Mesendoderm (in vitro differentiated cells): ENCODE results near the gene NME7.
A peak's percentile ranks its signal among the peaks of the same experiment; 100 is the strongest.

Source experiments
- DNase-seq: peaks from one replicate; pipeline ENCODE4 v3.0.0; 2013
- H2AK5ac ChIP-seq: 2 replicates; pipeline ENCODE4 v1.6.1; 2013; ENCODE audit warnings: low read length, inconsistent platforms
- H2BK120ac ChIP-seq: 2 replicates; pipeline ENCODE4 v1.6.1; 2013; ENCODE audit warnings: low read depth, mild to moderate bottlenecking, low read length, moderate library complexity, mixed read lengths
- H2BK15ac ChIP-seq: replicated peaks from 2 replicates; pipeline ENCODE4 v1.6.1; 2013; ENCODE audit warnings: low read depth, mild to moderate bottlenecking, moderate library complexity
- H2BK5ac ChIP-seq: 2 replicates; pipeline ENCODE4 v1.6.1; 2013; ENCODE audit warnings: low read length, inconsistent platforms
- H3K18ac ChIP-seq: 2 replicates; pipeline ENCODE4 v1.6.1; 2013; ENCODE audit warnings: mild to moderate bottlenecking, low read length, mixed read lengths
- H3K23ac ChIP-seq: one replicate; pipeline ENCODE4 v1.6.1; 2013; ENCODE audit warnings: low read length
- H3K27ac ChIP-seq: 2 replicates; pipeline ENCODE4 v1.5.1; 2013; ENCODE audit warnings: low read depth, mild to moderate bottlenecking, inconsistent platforms, low read length, moderate library complexity
- H3K27me3 ChIP-seq: 2 replicates; pipeline ENCODE4 v1.6.1; 2013; ENCODE audit warnings: low read length, control low read depth, mild to moderate bottlenecking, inconsistent platforms; ENCODE audit not compliant: insufficient read depth, poor library complexity
- H3K36me3 ChIP-seq: 2 replicates; pipeline ENCODE4 v1.6.1; 2013; ENCODE audit warnings: low read length, inconsistent platforms; ENCODE audit not compliant: control insufficient read depth, insufficient read depth
- H3K4ac ChIP-seq: one replicate; pipeline ENCODE4 v1.6.1; 2013; ENCODE audit warnings: low read depth, mild to moderate bottlenecking, low read length, moderate library complexity
- H3K4me1 ChIP-seq: 2 replicates; pipeline ENCODE4 v1.6.1; 2013; ENCODE audit warnings: low read depth, low read length, inconsistent platforms; ENCODE audit not compliant: control insufficient read depth
- H3K4me2 ChIP-seq: 2 replicates; pipeline ENCODE4 v1.6.1; 2013; ENCODE audit warnings: low read length
- H3K4me3 ChIP-seq: 2 replicates; pipeline ENCODE4 v1.5.1; 2013; ENCODE audit warnings: mild to moderate bottlenecking, low read length
- H3K56ac ChIP-seq: one replicate; pipeline ENCODE4 v1.6.1; 2013; ENCODE audit warnings: low read length
- H3K79me1 ChIP-seq: 2 replicates; pipeline ENCODE4 v1.6.1; 2013; ENCODE audit warnings: low read length, inconsistent platforms
- H3K79me2 ChIP-seq: 2 replicates; pipeline ENCODE4 v1.6.1; 2013; ENCODE audit warnings: mild to moderate bottlenecking, low read length; ENCODE audit not compliant: control insufficient read depth, insufficient read depth
- H3K9ac ChIP-seq: 2 replicates; pipeline ENCODE4 v1.6.1; 2013; ENCODE audit warnings: low read length, inconsistent platforms
- H4K5ac ChIP-seq: one replicate; pipeline ENCODE4 v1.6.1; 2013; ENCODE audit warnings: low read length
- H4K8ac ChIP-seq: one replicate; pipeline ENCODE4 v1.6.1; 2013; ENCODE audit warnings: low read depth, mild to moderate bottlenecking, control low read depth, low read length, moderate library complexity
- WGBS: extraction: QIAGEN DNeasy Blood & Tissue Kit; methylation state at CpG from one replicate; pipeline ENCODE4 v1.1.7; 2013; ENCODE audit warnings: low lambda C conversion rate, missing lambda C conversion rate; ENCODE audit not compliant: insufficient coverage; ENCODE audit errors: extremely low coverage; 5-methylcytosine and 5-hydroxymethylcytosine counted together

The NME7 gene

GRCh38 chr1:169155675-169156074, 211.9 kb downstream of the NME7 start:
- Histone ChIP-seq H3K36me3 (no peaks in the 10 kb centered on the region), H3K27me3 (no peaks in the 10 kb centered on the region), H3K79me1 (no peaks in the 10 kb centered on the region), H3K56ac (no peak overlapping the region), H3K9ac (no peak overlapping the region), H3K79me2 (no peaks in the 10 kb centered on the region), H3K27ac (no peak overlapping the region), H3K18ac (no peak overlapping the region), H4K5ac (no peak overlapping the region), H2BK15ac (no peak overlapping the region), H2AK5ac (no peak overlapping the region), H3K23ac (no peak overlapping the region), H3K4me1 (no peaks in the 10 kb centered on the region), H3K4me2 (no peak overlapping the region), H2BK5ac (no peak overlapping the region), H3K4ac (no peak overlapping the region), H4K8ac (no peak overlapping the region), H2BK120ac (no peak overlapping the region), H3K4me3 (no peak overlapping the region)
- DNase-seq: no peak
- WGBS: no CpG with 5 or more reads among the region's 1 CpG

- H3K27me3 ChIP-seq: no peaks in the 10 kb centered on the region
- no peak overlapping the region for H4K5ac ChIP-seq
- no peak overlapping the region for H2AK5ac ChIP-seq
- no peak overlapping the region for H3K56ac ChIP-seq
- no peak overlapping the region for H2BK5ac ChIP-seq
- H3K4me1 ChIP-seq: no peaks in the 10 kb centered on the region
- H3K36me3 ChIP-seq: no peaks in the 10 kb centered on the region
- no peak overlapping the region for H3K18ac ChIP-seq
- no peak overlapping the region for H2BK15ac ChIP-seq
- WGBS: no CpG with 5 or more reads among the region's 5 CpGs
- no peak overlapping the region for H3K4me3 ChIP-seq
- DNase-seq: no peak
- no peak overlapping the region for H3K9ac ChIP-seq
- H3K4ac ChIP-seq: no peak overlapping the region
- no peak overlapping the region for H2BK120ac ChIP-seq
- H3K23ac ChIP-seq: no peak overlapping the region
- H3K27ac ChIP-seq: no peak overlapping the region
- no peak overlapping the region for H3K4me2 ChIP-seq
- H3K79me2 ChIP-seq: no peaks in the 10 kb centered on the region
- no peak overlapping the region for H4K8ac ChIP-seq
- H3K79me1 ChIP-seq: no peaks in the 10 kb centered on the region
Observed at GRCh38 chr1:169151338-169151837, 216.2 kb downstream of the NME7 start.

GRCh38 chr1:169150641-169151337, 216.8 kb downstream of the NME7 start:
- H4K8ac ChIP-seq: no peak overlapping the region
- no peak overlapping the region for H4K5ac ChIP-seq
- H3K18ac ChIP-seq: no peak overlapping the region
- H3K4me3 ChIP-seq: no peak overlapping the region
- no peaks in the 10 kb centered on the region for H3K79me2 ChIP-seq
- H2BK120ac ChIP-seq: no peak overlapping the region
- H2AK5ac ChIP-seq: no peak overlapping the region
- no peak overlapping the region for H2BK15ac ChIP-seq
- no peak overlapping the region for H3K4me2 ChIP-seq
- no peak for DNase-seq
- no peak overlapping the region for H2BK5ac ChIP-seq
- H3K56ac ChIP-seq: no peak overlapping the region
- H3K27ac ChIP-seq: no peak overlapping the region
- no peaks in the 10 kb centered on the region for H3K4me1 ChIP-seq
- H3K79me1 ChIP-seq: no peaks in the 10 kb centered on the region
- H3K9ac ChIP-seq: no peak overlapping the region
- H3K23ac ChIP-seq: no peak overlapping the region
- WGBS: no CpG with 5 or more reads among the region's 4 CpGs
- H3K36me3 ChIP-seq: no peaks in the 10 kb centered on the region
- H3K27me3 ChIP-seq: no peaks in the 10 kb centered on the region
- H3K4ac ChIP-seq: no peak overlapping the region

DNA sequence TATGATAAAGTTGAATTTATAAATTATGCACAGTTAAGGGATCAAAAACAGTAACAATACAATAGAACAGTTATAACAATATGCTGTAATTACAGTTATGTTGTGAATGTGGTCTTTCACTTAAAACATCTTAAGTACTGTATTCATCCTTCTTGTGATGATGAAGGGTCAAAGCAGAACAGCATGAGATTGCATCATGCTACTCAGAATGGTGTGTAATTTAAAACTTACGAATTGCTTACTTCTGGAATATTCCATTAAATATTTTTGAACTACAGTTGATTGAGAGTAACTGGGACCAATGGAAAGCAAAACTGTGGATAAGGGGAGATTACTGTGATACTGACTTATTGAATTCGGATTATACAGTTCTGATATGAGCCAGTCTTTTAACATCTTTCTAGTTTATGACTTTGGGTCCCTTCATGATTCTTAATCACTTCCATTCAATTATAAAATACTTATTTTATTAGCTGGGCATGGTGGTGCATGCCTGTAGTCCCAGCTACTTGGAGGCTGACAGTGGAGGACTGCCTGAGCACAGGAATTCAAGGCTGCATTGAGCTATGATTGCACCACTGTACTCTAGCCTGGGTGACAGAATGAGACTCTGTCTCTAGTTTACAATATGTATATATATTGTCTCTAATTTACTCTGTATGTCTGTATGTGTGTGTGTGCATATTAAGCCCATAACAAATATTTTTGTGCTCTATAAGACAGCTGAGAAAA, 217.9 kb downstream of the NME7 start:
- no peak overlapping the region for H2BK5ac ChIP-seq
- no peak overlapping the region for H3K18ac ChIP-seq
- no peak overlapping the region for H3K9ac ChIP-seq
- H3K4me1 ChIP-seq: no peaks in the 10 kb centered on the region
- H4K8ac ChIP-seq: no peak overlapping the region
- no peak overlapping the region for H2AK5ac ChIP-seq
- no peaks in the 10 kb centered on the region for H3K79me1 ChIP-seq
- H3K23ac ChIP-seq: no peak overlapping the region
- H2BK120ac ChIP-seq: no peak overlapping the region
- H3K56ac ChIP-seq: no peak overlapping the region
- WGBS: no CpG with 5 or more reads among the region's 2 CpGs
- no peak overlapping the region for H3K4ac ChIP-seq
- no peak overlapping the region for H3K4me3 ChIP-seq
- H2BK15ac ChIP-seq: no peak overlapping the region
- no peaks in the 10 kb centered on the region for H3K36me3 ChIP-seq
- H3K27ac ChIP-seq: no peak overlapping the region
- no peak overlapping the region for H4K5ac ChIP-seq
- no peaks in the 10 kb centered on the region for H3K79me2 ChIP-seq
- H3K27me3 ChIP-seq: no peaks in the 10 kb centered on the region
- H3K4me2 ChIP-seq: no peak overlapping the region
- DNase-seq: no peak

DNA sequence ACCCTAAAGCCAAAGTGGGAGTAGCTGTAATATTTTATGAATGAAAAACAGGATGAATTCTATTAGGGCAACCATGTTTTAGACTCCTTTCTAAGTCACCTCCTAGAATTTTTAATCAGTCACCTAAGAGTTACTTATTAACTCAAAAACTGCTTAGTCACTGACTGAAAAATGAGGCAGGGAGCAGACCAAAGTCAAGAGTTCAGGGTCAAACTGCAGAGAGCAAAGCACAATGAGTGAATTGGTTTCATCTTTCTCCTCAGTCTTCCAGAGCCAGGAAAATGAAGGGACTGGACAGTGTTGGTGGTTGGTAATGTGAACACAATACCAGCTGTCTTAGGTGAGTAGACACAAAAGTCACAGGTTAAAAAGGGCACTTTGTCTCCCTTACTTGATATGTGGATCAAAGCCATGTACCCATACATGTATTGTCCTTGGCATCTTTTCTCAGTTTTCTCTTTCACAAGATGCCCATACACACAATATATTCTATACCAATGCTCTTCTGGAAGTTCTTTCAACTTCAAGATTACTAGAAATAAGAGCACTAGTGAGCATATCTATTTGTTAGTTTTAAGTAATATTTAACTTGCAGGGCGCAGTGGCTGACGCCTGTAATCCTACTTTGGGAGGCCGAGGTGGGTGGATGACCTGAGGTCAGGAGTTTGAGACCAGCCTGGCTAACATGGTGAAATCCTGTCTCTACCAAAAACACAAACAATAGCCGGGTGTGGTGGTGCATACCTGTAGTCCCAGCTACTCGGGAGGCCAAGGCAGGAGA, 218.9 kb downstream of the NME7 start:
- Histone ChIP-seq H3K18ac (peak overlapping the region; percentile 28), H2BK120ac (no peak overlapping the region), H3K36me3 (no peaks in the 10 kb centered on the region), H4K8ac (no peak overlapping the region), H3K4me2 (no peak overlapping the region), H2BK15ac (no peak overlapping the region), H3K27me3 (no peaks in the 10 kb centered on the region), H3K4me3 (no peak overlapping the region), H2AK5ac (no peak overlapping the region), H4K5ac (no peak overlapping the region), H3K27ac (no peak overlapping the region), H2BK5ac (no peak overlapping the region), H3K4ac (no peak overlapping the region), H3K9ac (no peak overlapping the region), H3K79me2 (no peaks in the 10 kb centered on the region), H3K56ac (no peak overlapping the region), H3K4me1 (no peaks in the 10 kb centered on the region), H3K79me1 (no peaks in the 10 kb centered on the region), H3K23ac (no peak overlapping the region)
- no CpG with 5 or more reads among the region's 5 CpGs for WGBS
- DNase-seq: no peak
